ENCODE data around the gene GALNT6.

GALNT6 gene

DNA sequence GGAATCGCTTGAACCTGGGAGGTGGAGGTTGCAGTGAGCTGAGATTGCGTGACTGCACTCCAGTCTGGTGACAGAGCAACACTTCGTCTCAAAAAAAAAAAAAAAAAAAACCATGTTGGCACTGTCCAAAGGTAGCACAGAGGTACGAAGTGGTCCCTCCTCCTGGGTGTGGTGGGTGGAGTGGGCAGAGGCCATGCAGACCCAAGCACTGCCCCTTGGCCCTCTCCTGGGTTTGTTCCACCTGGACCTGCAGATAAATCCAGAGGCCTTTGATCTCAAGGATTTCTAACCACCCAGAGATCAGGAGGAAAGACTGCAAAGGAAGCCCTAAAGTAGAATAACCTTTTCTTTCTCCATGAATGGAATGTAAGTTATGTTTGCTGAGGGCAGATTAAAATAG, 8.7 kb upstream of the GALNT6 start:
- Histone ChIP-seq H3K9ac (ENCODE audit: low read length) (no peak overlapping the region), H3K79me2 (ENCODE audit: insufficient read depth, low read length) (no peaks in the 10 kb centered on the region), H3K9me3 (ENCODE audit: low read length) (no peaks in the 10 kb centered on the region), H4K20me1 (ENCODE audit: insufficient read depth, low read length) (no peaks in the 10 kb centered on the region), H3K27ac (ENCODE audit: low read depth, low read length, poor library complexity, severe bottlenecking) (no peak overlapping the region), H3K4me3 (ENCODE audit: low read depth, low read length, poor library complexity, severe bottlenecking) (no peak overlapping the region), H3K4me1 (ENCODE audit: insufficient read depth, low read length, severe bottlenecking) (no peaks in the 10 kb centered on the region), H3K27me3 (ENCODE audit: insufficient read depth, low read length) (peaks cover 4% of the 10 kb centered on the region; the same call in 1 of the 2 replicates), H3K4me2 (ENCODE audit: low read length) (no peak overlapping the region), H3F3A (ENCODE audit: insufficient read depth, low read length) (no peaks in the 10 kb centered on the region), H3K36me3 (ENCODE audit: insufficient read depth, low read length) (no peaks in the 10 kb centered on the region), H3K9me2 (ENCODE audit: low read depth, low read length) (no peaks in the 10 kb centered on the region), H2AFZ (ENCODE audit: low read length) (no peak overlapping the region)
- TF ChIP-seq EZH2 (IDR thresholded peaks at IDR 0.05; ENCODE audit: borderline replicate concordance, low read length): no peak

DNA sequence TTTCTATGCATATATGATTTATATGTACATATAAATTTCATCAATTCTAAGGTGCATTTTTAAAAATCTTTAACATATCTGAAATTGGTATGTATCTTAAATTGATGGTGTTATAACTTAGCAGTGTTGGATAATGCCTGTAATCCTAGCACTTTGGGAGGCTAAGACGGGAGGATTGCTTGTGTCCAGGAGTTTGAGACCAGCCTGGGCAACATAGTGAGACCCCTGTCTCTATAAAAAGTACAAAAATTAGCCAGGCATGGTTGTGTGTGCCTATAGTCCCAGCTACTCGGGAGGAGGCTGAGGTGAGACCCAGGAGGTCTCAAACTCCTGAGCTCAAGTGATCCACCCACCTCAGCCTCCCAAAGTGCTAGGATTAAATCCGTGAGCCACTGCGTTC, 6.5 kb upstream of the GALNT6 start:
- Histone ChIP-seq H3K4me2 (ENCODE audit: low read length) (no peak overlapping the region), H2AFZ (ENCODE audit: low read length) (no peak overlapping the region), H3K9me2 (ENCODE audit: low read depth, low read length) (no peaks in the 10 kb centered on the region), H3K27ac (ENCODE audit: low read depth, low read length, poor library complexity, severe bottlenecking) (no peak overlapping the region), H3K4me3 (ENCODE audit: low read depth, low read length, poor library complexity, severe bottlenecking) (no peak overlapping the region), H3K79me2 (ENCODE audit: insufficient read depth, low read length) (no peaks in the 10 kb centered on the region), H3K36me3 (ENCODE audit: insufficient read depth, low read length) (no peaks in the 10 kb centered on the region), H3F3A (ENCODE audit: insufficient read depth, low read length) (no peaks in the 10 kb centered on the region), H3K9ac (ENCODE audit: low read length) (no peak overlapping the region), H4K20me1 (ENCODE audit: insufficient read depth, low read length) (no peaks in the 10 kb centered on the region), H3K27me3 (ENCODE audit: insufficient read depth, low read length) (peaks cover 4% of the 10 kb centered on the region; the same call in 1 of the 2 replicates), H3K9me3 (ENCODE audit: low read length) (no peaks in the 10 kb centered on the region), H3K4me1 (ENCODE audit: insufficient read depth, low read length, severe bottlenecking) (peaks cover 3% of the 10 kb centered on the region)
- TF ChIP-seq, protein P1, sequence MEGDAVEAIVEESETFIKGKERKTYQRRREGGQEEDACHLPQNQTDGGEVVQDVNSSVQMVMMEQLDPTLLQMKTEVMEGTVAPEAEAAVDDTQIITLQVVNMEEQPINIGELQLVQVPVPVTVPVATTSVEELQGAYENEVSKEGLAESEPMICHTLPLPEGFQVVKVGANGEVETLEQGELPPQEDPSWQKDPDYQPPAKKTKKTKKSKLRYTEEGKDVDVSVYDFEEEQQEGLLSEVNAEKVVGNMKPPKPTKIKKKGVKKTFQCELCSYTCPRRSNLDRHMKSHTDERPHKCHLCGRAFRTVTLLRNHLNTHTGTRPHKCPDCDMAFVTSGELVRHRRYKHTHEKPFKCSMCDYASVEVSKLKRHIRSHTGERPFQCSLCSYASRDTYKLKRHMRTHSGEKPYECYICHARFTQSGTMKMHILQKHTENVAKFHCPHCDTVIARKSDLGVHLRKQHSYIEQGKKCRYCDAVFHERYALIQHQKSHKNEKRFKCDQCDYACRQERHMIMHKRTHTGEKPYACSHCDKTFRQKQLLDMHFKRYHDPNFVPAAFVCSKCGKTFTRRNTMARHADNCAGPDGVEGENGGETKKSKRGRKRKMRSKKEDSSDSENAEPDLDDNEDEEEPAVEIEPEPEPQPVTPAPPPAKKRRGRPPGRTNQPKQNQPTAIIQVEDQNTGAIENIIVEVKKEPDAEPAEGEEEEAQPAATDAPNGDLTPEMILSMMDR (IDR thresholded peaks at IDR 0.05; ENCODE audit: low read length): no peak
- TF ChIP-seq EZH2 (IDR thresholded peaks at IDR 0.05; ENCODE audit: borderline replicate concordance, low read length): no peak

- H2AFZ ChIP-seq (ENCODE audit: low read length): no peak overlapping the region
- H3K9me3 ChIP-seq (ENCODE audit: low read length): no peaks in the 10 kb centered on the region
- no peaks in the 10 kb centered on the region for H3K36me3 ChIP-seq (ENCODE audit: insufficient read depth, low read length)
- no peak overlapping the region for H3K4me2 ChIP-seq (ENCODE audit: low read length)
- H3K4me1 ChIP-seq (ENCODE audit: insufficient read depth, low read length, severe bottlenecking): peaks cover 19% of the 10 kb centered on the region
- no peaks in the 10 kb centered on the region for H3F3A ChIP-seq (ENCODE audit: insufficient read depth, low read length)
- H3K79me2 ChIP-seq (ENCODE audit: insufficient read depth, low read length): no peaks in the 10 kb centered on the region
- H3K9me2 ChIP-seq (ENCODE audit: low read depth, low read length): no peaks in the 10 kb centered on the region
- no peak for TF ChIP-seq EZH2 (IDR thresholded peaks at IDR 0.05; ENCODE audit: borderline replicate concordance, low read length)
- TF ChIP-seq, protein P1 (IDR thresholded peaks at IDR 0.05; ENCODE audit: low read length): no peak
- peaks cover 4% of the 10 kb centered on the region; the same call in 1 of the 2 replicates for H3K27me3 ChIP-seq (ENCODE audit: insufficient read depth, low read length)
- H4K20me1 ChIP-seq (ENCODE audit: insufficient read depth, low read length): no peaks in the 10 kb centered on the region
- H3K9ac ChIP-seq (ENCODE audit: low read length): no peak overlapping the region
- no peak overlapping the region for H3K4me3 ChIP-seq (ENCODE audit: low read depth, low read length, poor library complexity, severe bottlenecking)
- H3K27ac ChIP-seq (ENCODE audit: low read depth, low read length, poor library complexity, severe bottlenecking): no peak overlapping the region
These were observed 4.4 kb upstream of the GALNT6 start for GRCh38 chr12:51395283-51396230.

Measured in OCI-LY1 (cell line).